ENCODE results near the gene NRAP. TPM values are rescaled to one million over a fixed set of nuclear protein-coding genes. Genes with fewer than 3 reads are reported as not detected.

Gene NRAP
- total RNA-seq, 4 donors from 2014 or later: 0.05 to 0.13 (median 0.13) TPM; not detected in 1

DNA sequence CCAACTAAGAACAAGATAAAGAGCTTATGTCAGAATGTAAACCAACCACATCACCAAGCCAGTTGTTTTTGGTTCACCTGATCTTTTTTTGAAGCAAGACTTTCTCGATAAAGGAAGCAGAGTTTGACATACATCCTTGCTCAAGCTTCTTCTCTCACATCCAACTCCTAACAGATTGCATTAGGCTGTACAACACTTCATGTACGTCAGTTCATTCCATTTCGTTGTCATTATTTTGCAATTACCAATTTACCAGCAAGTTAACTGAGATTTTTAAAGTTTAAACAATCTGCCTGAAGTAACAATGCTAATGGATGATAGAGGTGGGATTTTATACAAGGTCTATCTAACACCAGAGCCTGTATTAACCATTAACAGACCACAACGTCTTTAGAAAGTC lies 41.0 kb downstream of the NRAP start:
- no peak for DNase-seq (ENCODE audit: low spot score in 2 of 2)
- WGBS, 2 donors: 85 to 88% methylated on average over 4 of the region's 4 CpGs
- no peak overlapping the region for H3K4me3 ChIP-seq (ENCODE audit: low read depth, poor library complexity, severe bottlenecking)
- TF ChIP-seq, protein P1, sequence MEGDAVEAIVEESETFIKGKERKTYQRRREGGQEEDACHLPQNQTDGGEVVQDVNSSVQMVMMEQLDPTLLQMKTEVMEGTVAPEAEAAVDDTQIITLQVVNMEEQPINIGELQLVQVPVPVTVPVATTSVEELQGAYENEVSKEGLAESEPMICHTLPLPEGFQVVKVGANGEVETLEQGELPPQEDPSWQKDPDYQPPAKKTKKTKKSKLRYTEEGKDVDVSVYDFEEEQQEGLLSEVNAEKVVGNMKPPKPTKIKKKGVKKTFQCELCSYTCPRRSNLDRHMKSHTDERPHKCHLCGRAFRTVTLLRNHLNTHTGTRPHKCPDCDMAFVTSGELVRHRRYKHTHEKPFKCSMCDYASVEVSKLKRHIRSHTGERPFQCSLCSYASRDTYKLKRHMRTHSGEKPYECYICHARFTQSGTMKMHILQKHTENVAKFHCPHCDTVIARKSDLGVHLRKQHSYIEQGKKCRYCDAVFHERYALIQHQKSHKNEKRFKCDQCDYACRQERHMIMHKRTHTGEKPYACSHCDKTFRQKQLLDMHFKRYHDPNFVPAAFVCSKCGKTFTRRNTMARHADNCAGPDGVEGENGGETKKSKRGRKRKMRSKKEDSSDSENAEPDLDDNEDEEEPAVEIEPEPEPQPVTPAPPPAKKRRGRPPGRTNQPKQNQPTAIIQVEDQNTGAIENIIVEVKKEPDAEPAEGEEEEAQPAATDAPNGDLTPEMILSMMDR (IDR thresholded peaks at IDR 0.05): no peak
- TF ChIP-seq POLR2A (IDR thresholded peaks at IDR 0.05): no peak
- intact Hi-C loops (cut with DNase I; ENCODE audit: low total_unique reads): no loop called here

DNA sequence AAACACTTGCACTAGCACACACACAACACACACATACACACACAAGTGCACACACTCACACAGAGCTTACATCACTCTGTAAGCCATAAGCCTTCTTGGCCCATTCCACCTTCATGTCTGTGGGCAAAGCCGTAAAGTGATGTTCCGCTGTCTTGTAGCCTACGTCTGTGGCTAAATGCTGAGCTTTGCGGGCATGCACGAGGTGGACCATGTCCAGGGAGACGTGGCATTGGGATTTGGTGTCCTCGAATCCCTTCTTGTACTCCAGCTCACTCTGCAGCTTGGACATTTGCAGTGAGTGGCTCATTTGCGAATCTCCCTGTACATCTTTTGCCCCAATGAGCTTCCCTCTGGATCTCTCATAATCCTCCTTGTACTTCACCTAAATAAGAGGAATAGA lies 42.0 kb downstream of the NRAP start:
- TF ChIP-seq, protein P1 (IDR thresholded peaks at IDR 0.05): no peak
- no peak for TF ChIP-seq POLR2A (IDR thresholded peaks at IDR 0.05)
- H3K4me3 ChIP-seq (ENCODE audit: low read depth, poor library complexity, severe bottlenecking): no peak overlapping the region
- intact Hi-C loops (cut with DNase I; ENCODE audit: low total_unique reads): no loop called here
- no peak for DNase-seq (ENCODE audit: low spot score in 2 of 2)
- 84 to 90% methylated on average over 8 of the region's 8 CpGs for WGBS, 2 donors

DNA sequence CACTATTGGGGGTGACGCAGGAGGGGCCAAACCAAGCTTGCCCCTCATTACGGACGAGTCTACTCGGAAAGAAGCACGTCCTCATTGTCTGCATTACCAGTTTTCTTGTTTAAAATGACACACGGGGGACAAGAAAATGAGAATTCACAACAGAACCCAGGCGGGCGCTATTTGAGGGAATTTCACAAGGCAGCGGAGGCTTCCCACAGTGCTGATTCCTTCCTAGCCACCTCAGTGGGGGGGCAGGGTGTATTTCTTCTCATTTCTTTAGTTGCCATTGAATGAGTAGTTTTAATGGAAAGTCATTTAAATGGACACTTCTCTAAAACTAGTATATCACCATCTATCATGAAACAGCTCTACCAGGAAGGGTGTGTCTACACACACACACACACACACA lies 42.9 kb downstream of the NRAP start:
- WGBS, 2 donors: 88 to 89% methylated on average over 9 of the region's 9 CpGs
- TF ChIP-seq, protein P1 (IDR thresholded peaks at IDR 0.05): no peak
- TF ChIP-seq POLR2A (IDR thresholded peaks at IDR 0.05): no peak
- no peak for DNase-seq (ENCODE audit: low spot score in 2 of 2)
- intact Hi-C loops (cut with DNase I; ENCODE audit: low total_unique reads): no loop called here
- no peak overlapping the region for H3K4me3 ChIP-seq (ENCODE audit: low read depth, poor library complexity, severe bottlenecking)

DNA sequence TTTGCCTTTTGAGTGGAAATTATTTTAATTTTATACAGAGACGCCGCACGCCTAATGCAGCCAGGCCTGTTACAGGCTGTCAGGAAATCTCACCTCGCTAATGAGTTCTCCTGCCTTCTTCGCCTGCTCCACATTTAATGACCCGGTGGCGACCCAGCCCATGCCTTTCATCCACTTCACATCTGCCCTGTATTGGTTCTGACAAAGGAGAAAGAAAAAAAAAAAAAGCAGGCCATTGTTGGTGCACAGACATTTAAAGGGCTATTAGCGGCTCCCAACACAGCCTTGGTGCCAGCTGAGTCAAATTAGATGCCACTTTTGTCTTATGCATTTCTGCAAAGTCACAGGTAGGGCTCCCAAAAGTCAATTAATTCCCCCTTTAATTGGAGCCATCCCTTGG lies 43.3 kb downstream of the NRAP start:
- no peak for TF ChIP-seq POLR2A (IDR thresholded peaks at IDR 0.05)
- TF ChIP-seq, protein P1 (IDR thresholded peaks at IDR 0.05): no peak
- intact Hi-C loops (cut with DNase I; ENCODE audit: low total_unique reads): no loop called here
- DNase-seq (ENCODE audit: low spot score in 2 of 2): no peak
- no peak overlapping the region for H3K4me3 ChIP-seq (ENCODE audit: low read depth, poor library complexity, severe bottlenecking)
- 76 to 84% methylated on average over 8 of the region's 8 CpGs for WGBS, 2 donors

DNA sequence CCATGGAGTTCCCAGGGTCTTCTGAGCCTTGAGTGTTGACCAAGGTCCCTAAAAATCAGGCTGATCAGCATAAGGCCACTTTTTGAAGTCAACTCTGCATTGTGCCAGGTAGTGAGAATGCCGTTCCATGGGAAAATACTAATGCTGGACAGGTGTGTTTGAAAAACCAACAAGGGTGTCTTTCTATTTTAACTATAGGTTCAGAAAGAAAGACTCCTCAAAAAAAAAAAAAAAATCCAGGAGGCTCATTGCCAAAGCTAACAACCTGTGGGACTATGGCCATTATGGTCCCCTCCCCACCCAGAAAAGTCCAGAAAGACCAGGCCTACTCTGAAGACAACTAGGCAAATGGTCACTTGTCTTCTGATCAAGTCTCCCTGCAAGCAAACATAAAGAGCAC lies 44.4 kb downstream of the NRAP start:
- intact Hi-C loops (cut with DNase I; ENCODE audit: low total_unique reads): no loop called here
- WGBS, 2 donors: 90 to 94% methylated on average over 1 of the region's 1 CpG
- H3K4me3 ChIP-seq (ENCODE audit: low read depth, poor library complexity, severe bottlenecking): no peak overlapping the region
- DNase-seq (ENCODE audit: low spot score in 2 of 2): no peak
- TF ChIP-seq, protein P1 (IDR thresholded peaks at IDR 0.05): no peak
- no peak for TF ChIP-seq POLR2A (IDR thresholded peaks at IDR 0.05)

DNA sequence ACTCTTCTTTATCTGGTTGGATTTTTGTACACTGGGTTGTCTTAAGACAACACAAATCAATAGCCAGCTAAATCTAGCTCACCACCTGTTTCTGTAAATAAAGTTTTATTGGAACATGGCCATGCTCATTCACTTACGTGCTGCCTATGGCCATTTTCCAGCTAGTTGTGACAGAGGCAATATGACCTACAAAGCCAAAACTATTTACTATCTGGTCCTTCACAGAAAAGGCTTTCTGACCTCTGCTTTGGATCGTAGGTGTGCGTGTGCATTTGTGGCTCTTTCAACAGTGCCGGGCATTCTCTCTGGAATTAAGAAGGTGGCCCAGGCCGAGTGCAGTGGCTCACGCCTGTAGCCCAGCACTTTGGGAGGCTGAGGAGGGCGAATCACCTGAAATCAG lies 45.5 kb downstream of the NRAP start:
- no peak for DNase-seq (ENCODE audit: low spot score in 2 of 2)
- intact Hi-C loops (cut with DNase I; ENCODE audit: low total_unique reads): no loop called here
- 85 to 86% methylated on average over 7 of the region's 7 CpGs for WGBS, 2 donors
- H3K4me3 ChIP-seq (ENCODE audit: low read depth, poor library complexity, severe bottlenecking): no peak overlapping the region
- TF ChIP-seq POLR2A (IDR thresholded peaks at IDR 0.05): no peak
- TF ChIP-seq, protein P1 (IDR thresholded peaks at IDR 0.05): no peak
